EL (cell line): ENCODE data around the gene WWP2.

ENCODE experiments used
- DNase-seq: peaks from one replicate; pipeline ENCODE4 v3.0.0-alpha.2; 2016

The WWP2 gene

GRCh38 chr16:69860233-69861231 lies 98.4 kb downstream of the WWP2 start:
- no peak for DNase-seq

DNA sequence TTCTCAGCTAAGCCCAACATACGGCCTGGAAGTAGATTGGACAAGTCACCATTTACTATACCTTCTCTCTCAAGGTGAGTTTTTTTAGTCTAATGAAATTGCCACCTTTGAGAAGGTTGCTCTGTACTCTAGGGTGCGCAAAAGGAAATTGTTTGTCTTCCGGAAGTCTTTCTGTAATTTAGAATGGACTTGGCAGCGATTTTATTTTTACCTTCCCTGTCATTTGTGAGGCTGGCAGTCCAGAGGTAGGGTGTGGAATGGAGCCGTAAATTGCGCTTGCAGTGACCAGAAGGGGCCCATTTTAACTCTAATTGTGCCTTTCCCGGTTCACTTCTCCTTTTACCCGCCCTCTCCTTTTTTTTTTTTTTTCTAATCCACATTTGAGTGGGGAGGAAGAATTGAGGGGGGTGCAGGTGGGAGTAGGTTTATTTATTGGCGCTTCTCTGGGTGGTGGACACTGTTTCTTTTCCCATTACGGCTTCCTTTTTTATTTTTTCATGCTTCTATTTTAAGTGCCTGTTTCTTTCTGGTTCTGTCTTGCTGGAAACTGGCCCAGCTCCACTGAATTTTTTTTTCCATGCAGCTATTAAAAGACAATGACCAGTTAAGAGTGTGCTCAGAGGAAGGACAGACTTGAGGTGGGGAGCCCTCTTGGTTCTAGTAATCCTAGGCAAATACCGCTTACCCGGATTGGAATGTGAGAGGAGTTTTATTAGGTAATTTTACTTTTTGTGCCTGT lies 99.3 kb downstream of the WWP2 start:
- DNase-seq: no peak

DNA sequence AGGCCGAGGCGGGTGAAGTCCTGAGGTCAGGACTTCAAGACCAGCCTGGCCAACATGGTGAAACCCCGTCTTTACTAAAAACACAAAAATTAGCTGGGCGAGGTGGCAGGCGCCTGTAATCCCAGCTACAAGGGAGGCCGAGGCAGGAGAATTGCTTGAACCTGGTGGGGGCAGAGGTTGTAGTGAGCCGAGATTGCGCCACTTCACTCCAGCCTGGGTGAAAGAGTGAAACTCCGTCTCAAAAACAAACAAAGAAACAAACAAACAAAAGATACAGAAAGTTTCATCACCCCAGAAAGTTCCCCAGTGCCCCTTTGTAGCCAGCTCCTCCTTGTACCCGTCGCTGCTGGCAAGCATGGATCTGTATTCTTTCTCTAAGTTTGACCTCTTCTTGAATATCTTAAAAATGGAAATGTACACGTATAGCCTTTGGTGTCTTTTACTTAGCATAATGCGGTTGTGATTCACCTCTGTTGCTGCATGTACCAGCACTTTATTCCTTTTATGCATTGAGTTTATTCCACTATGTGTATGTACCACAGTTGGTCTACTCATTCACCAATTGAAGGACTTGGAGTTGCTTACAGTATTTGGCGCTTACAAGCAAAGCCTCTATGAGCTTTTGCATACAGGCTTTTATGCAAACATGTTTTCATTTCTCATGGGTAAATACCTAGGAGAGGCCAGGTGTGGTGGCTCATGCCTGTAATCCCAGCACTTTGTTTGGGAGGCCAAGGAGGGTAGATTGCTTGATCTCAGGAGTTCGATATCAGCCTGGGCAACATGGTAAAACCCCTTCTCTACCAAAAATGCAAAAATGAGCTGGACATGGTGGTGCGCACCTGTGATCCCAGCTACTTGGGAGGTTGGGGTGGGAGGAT lies 101.5 kb downstream of the WWP2 start:
- DNase-seq: no peak

- DNase-seq: peak; percentile 85
Measured at GRCh38 chr16:69865701-69866100, 103.6 kb downstream of the WWP2 start.

GRCh38 chr16:69867784-69868560 lies 105.8 kb downstream of the WWP2 start:
- DNase-seq: no peak

GRCh38 chr16:69870761-69871160 lies 108.6 kb downstream of the WWP2 start:
- no peak for DNase-seq

- DNase-seq: no peak
Measured at GRCh38 chr16:69871708-69872107, 109.6 kb downstream of the WWP2 start.

- no peak for DNase-seq
Measured at GRCh38 chr16:69872888-69873287, 110.8 kb downstream of the WWP2 start.

GRCh38 chr16:69873783-69874182 lies 111.7 kb downstream of the WWP2 start:
- DNase-seq: no peak

DNA sequence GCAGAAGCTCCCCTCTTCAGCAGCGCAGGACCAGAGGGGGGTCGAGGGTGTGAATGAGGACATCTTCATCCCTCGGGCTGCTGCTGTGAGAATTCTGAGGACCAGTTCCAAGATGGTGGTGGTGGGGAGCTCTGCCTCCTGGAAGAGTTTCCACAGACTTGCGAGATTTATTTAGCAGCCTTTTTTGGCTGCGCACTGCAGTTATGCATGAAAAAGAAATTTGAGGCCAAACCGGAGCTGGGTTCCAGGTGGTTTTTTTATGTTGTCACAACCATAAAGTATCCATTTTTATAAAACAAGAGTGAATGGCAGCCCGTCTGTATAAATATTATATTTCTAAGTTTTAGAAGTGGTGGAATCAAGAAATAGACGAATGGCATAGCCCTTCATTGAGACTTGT lies 112.1 kb downstream of the WWP2 start:
- no peak for DNase-seq

DNA sequence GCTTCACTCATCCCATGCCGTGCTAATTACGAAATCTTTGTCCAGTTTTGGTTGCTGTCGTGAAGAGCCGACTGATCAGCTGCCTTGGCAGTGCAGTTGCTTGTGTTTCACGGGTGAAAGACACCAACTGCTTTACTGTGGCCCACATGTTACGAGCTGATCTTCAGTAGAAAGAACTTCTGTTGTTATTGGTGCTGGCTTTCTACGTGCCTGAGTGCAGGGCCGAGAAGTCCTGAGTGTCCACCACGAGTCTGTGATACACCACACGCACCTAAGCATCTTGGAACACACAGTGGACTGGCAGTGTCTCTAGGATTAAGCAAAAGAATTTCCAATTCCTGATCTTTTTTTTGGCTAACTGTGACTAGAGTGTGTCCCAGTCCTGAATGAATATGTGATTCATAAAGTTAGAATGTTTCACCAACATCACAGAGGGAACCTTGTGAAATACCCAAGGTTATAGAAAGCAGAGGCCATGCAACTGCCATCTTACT lies 118.6 kb downstream of the WWP2 start:
- DNase-seq: peak; percentile 61

DNA sequence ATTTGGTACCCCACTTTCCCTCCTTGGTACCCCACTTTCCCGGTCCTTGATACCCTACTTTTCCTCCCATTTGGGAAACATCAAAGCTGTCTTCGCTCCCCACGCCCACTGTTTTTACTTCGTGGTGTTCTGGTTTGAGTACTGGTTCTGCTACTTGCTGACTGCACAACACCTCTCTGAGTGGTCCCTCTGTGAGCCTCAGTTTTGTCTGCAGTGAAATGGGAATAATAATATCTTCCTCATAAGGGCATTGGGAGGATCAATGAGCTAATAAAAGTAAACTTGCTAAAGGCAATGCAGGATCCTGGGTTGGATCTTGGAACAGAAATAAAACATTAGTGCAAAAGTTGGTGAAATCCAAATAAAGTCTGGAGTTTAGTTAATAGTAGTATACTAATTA lies 119.0 kb downstream of the WWP2 start:
- no peak for DNase-seq

- no peak for DNase-seq
Measured at GRCh38 chr16:69883744-69884143, 121.6 kb downstream of the WWP2 start.

DNA sequence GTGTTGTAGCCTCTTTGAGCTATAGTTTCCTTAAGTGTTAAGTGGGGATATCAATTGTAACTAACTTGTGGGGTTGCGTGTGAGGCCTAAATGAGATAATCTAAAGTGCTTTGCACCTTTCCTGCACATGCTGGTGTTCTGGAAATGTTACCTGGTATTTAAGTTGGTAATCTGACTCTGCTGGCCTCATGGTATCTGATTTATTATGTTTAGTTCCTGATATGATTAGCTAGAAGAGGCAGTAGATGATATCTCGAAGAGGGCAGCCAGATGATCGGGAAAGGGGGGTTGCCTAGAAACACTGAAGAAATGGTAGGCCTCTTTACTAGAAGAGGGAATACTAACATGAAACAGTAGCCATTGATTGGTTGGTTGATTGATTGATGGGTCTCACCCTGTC lies 123.6 kb downstream of the WWP2 start:
- DNase-seq: no peak

GRCh38 chr16:69886726-69887125 lies 124.6 kb downstream of the WWP2 start:
- no peak for DNase-seq

DNA sequence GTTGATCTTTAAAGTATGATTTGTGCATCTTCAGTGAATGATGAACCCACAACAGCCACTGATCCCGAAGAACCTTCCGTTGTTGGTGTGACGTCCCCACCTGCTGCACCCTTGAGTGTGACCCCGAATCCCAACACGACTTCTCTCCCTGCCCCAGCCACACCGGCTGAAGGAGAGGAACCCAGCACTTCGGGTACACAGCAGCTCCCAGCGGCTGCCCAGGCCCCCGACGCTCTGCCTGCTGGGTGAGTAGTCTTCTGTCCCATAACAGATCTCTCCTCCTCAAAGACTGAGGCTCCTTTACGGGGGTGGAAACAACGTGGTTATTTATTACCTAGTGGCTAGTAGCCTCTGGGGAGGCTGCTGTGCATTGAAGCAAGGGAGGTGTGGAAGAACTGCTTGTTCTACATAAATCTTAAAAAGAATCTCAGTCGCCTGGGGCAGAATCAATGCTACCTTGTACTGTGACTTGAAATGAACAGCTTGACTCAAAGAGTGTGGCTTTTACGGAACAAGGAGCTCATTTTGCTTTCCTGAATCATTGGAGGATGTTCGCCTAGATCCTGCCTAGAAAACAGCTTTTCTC lies 126.0 kb downstream of the WWP2 start:
- DNase-seq: no peak

DNA sequence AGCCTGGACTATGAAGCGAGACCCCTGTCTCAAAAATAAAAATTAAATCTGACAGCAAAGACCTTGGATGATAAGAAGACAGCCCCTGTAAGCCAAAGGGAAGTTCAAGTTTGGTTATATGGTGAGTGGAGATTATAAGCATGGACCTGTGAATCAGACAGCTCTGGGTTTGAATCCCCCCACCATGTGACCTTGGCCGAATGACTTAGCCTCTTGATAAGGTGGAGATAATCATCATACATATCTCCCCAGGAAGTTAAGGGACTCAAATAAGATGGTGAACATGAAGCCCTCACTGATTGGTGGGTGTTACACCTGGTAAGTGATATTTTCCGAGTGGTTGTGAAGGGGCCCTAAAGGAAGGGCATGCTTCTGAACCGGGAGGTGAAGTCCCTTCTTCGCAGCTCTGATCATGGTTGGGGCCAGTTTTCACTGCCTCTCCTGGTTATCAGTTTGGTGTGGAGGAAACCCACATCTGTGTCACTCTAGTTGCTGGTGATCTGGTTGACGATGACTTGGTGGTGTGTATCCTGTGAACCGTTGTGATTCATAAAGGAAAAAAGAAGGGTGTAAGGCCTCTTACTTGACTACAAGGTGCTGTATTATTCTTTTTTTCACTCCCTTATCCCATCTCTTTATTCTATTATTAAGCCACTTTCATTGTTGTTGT lies 127.3 kb downstream of the WWP2 start:
- DNase-seq: no peak

DNA sequence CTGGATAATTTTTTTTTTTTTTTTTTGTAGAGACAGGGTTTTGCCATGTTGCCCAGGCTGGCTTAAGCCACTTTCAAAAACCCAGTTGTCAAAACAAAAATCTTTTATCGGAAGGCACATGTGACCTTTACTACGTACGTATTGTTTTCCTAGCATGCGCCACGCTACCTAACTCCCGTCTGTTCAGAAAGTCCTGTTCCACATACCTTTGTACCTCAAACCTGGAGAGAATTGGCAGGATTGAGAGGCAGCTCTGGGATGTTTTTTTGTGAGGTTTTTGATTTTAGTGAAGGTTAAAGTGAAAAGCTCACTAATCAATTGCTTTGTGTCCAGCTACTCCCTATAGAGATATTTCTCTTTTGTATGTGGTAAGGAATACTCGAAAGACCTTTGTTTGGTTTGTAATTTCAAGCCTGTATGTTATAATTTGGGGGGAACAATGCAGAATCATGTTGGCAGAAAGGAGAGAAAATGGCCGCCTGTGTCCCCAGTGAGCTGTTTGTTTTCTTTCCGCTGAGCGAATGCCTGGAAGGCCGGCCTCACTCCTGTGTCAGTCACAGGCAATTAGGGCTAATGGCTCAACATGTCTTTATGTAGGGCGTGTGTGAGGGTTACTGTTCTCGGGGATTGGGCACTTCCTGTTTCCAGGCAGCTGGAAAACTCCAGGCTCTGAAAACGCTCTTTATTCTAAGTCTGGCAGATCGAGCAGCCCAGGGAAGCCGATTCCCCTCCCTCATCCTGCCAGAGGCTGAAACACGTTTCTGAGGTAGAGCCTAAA lies 128.2 kb downstream of the WWP2 start:
- DNase-seq: peak; percentile 18

- no peak for DNase-seq
Measured at GRCh38 chr16:69890892-69891282, 128.8 kb downstream of the WWP2 start.

GRCh38 chr16:69892378-69892777 lies 130.2 kb downstream of the WWP2 start:
- no peak for DNase-seq
